Suppressor macrophage (primary cell): ENCODE measurements around the gene PLCB4.
A peak's percentile ranks its signal among the peaks of the same experiment; 100 is the strongest.
"Not testable (repeated sequence)": the region's sequence is repeated elsewhere in the genome, so short reads cannot be mapped to it uniquely, and the experiment has no call there.

Source experiments
- DNase-seq, 4 experiments: peaks; one replicate each; pipeline ENCODE4 v3.0.0-alpha.2; 2020 to 2022

The PLCB4 gene

DNA sequence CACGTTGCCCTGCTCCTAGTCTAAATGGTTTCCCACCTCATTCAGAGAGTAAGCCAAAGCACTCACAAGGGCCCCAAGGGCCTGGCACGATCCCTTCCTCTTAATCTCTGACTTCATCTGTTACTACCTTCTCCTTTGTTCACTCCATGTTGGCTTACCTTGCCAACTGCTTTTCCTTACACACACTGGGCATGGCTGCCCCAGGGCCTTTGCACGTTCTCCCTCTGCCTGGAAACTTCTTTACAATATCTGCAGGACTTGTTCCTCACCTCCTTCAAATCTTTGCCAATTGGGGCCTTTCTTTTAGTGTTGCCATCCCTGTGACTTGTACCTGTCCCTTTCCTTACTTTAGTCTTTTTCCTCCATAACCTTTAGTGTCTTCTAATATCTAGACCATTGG, 73.9 kb downstream of the PLCB4 start:
- DNase-seq: no peak

DNA sequence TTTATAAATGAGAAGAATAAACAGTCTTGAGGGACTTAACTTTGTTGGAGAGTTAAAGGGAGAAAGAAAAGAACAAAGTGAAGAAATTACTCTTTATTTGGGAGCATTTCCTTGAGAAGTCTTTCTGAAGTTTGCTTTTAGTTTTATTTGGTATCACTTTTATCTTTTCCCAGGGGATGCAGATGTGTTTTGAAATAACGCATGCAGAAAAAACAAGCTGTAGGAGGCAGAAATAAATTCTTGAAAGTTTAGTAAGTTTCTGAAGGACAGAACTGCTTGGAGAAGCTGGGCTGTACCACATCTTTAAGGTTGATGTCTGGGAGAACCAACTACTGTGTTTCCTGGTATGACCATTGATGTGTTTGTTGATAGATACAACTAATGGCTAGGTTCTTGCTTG, 75.0 kb downstream of the PLCB4 start:
- DNase-seq: no peak

DNA sequence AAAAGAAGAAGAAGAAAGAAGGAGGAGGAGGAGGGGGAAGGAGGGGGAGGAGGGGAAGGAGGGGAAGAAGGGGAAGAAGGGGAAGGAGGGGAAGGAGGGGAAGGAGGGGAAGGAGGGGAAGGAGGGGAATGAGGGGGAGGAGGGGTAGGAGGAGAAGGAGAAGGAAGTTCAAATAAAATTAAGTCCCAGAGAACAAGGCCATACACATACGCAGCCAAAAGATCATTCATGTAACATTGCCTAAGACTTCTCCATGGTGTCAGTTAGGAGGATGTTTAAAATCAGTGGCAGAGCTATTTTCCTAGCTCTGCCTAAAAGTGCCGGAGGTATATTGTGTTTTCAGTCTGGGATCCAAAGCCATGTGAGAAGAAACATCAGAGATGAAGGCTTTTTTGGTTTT, 75.8 kb downstream of the PLCB4 start:
- DNase-seq: peak in 2 of 4 experiments; percentile 41 to 49

DNA sequence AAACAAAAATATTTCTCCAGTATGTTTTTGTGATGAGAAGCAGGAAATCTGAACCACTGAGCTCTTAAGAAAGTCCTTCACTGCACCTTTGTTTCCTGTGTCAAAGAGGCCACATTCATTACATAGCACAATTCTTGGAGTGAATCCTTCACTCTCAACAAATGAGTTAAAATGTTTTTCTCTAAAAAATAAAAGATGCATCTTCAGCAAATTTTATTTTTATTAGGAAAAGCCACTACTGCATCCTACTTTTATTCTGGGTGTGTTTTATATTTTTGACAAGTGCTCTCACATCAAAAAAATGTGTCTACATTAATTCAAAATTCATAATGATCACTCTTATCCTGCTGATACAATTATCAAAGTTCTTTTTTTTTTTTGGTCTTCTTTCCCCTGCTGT, 76.3 kb downstream of the PLCB4 start:
- no peak for DNase-seq

DNA sequence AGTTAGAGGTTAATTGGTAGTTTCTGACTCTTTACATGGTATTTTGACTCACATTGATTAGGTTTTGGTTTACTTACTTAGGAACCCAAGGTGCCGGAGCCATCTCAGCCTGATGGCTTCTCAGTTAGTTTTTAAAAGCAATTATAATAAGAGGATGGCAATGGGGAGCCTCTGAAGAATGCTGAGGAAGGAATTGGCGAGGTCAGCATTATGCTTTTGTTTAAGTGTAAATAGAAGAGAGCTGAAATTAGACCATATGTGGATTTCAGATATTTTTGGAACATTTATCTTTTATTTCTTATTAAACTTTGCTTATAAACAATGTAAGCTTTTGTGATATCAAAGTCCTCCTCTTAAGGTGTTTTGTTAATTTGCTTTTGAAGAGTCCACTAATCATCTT, 77.8 kb downstream of the PLCB4 start:
- DNase-seq: no peak

DNA sequence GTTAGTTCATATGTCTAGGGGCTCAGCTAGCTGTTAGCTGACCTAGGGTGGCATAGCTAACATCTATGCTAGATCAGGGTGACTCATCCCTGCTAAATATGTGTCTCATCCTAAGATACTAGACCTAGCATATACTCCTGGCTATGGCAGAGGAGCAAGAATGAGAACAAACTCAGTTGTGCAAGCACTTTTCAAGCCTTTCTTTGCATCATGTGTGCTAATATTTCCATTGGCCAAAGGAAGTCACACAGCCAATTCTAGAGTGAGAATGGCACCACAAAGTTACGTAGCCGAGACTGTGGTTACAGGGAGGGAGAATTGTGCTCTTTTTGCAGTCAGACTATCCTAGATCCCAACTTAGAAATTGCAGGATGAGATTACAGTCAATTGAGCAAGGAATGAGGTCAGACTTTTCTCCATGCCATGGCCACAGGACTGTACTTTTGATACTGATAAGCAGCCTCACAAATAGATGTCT, 78.7 kb downstream of the PLCB4 start:
- DNase-seq: peak in 1 of 4 experiments; percentile 38

DNA sequence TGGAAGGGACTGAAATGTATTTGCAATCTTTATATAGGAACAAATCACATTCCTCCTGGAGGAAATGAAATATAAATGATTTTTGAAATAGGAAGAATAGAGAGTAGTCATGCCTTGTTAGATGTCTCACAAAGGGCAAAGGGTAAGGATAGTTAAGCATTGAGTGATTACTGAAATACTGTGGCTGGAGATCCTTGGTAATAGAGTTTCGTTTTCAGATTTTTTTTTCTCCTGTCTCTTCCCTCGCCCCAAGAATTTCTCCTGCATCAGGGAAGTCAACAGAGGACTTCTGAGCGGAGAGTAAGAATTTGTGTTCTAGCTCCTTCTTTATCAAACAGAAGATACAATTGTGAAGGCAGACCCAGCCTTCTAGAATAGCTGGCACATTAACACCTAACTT, 79.4 kb downstream of the PLCB4 start:
- DNase-seq: no peak

DNA sequence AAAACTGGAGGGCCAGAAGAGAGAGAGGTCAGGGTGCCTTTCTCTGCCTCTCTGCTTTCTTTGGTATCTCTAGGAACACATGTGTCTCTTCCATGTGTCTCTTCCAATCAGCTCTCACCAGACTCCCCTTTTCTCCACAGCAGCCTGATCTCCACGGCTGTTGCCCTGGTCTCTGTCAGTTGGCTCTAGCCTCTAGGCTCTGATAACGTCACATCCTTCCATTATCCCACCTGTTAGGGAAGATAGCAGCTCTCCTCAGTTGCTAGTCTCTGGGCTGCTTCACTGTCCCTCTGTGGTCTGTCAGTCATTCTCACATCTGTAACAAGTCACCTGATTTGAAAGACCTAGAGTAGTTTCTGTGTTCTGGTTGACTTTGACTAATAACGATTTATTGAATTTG, 80.2 kb downstream of the PLCB4 start:
- no peak for DNase-seq

DNA sequence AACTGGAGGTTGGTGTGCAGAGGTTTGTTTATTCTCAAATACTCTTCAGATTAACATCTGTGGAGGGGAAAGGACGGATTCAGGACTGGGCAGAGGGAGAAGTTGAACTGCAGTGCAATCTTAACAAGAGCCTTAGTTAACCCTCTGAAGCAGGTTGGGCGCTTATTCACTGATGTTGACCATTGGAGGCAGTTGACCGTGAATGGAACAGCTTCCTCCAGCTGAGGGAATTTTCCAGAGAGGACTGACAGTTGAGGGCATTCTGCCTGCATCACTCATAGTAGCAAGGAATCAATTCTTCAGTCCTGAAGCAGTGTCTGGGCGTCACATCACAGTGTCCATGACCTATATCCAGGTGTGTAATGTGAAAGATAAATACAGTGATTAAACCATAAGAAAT, 80.9 kb downstream of the PLCB4 start:
- DNase-seq: no peak

DNA sequence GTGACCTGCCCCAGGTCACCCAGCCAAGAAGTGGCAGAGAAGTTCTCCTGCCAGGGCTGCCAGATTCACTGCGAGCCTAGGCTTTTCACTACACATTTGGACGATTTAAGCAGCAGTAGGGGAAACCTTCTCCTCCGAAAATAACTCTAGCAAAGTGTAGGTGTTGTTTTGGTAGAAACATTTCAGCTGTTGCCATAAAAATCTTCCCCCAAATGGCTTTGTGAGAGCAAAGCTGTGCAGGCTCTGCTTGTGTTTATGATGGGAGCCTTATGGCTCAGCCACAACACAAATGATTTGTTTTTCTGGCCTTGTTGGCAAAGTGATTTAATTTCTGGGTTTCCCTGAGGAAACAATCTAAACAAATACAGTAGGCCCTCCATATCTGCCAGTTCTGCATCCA, 81.8 kb downstream of the PLCB4 start:
- DNase-seq: no peak

DNA sequence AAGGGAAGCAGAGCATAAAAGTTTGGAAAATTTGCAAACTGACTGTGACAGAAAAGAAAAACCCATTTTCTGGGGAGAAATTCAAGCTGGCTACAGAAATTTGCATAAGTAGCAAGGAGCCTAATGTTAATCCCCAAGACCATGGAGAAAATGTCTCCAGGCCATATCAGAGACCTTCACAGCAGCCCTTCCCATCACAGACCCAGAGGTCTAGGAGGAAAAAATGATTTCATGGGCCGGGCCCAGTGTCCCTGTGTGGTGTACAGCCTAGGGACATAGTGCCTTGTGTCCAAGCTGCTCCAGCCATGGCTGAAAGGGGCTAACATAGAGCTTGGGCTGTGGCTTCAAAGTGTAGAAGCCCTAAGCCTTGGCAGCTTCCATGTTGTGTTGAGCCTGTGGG, 83.3 kb downstream of the PLCB4 start:
- not testable (repeated sequence) for DNase-seq

DNA sequence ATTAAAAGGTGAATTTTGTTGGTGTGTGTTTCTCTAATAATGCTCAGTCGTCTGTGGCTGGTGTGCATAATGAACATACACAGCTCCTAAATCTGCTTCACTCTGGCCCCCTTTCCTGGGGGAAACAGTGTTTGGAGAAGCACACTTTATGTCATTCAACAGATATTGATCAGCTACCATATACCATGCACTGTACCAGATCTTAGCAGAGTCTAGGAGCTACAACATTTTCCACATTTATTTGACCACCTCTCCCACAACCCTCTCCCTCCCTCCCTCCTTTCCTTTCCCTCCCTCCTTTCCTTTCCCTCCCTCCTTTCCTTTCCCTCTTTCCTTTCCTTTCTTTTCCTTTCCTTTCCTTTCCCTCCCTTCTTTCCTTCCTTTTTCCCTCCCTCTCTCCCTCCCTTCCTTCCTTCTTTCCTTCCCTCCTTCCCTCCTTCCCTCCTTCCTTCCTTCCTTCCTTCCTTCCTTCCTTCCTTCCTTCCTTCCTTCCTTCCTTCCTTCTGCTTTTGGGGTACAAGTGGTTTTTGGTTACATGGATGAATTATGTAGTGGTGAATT, 85.7 kb downstream of the PLCB4 start:
- DNase-seq: no peak

DNA sequence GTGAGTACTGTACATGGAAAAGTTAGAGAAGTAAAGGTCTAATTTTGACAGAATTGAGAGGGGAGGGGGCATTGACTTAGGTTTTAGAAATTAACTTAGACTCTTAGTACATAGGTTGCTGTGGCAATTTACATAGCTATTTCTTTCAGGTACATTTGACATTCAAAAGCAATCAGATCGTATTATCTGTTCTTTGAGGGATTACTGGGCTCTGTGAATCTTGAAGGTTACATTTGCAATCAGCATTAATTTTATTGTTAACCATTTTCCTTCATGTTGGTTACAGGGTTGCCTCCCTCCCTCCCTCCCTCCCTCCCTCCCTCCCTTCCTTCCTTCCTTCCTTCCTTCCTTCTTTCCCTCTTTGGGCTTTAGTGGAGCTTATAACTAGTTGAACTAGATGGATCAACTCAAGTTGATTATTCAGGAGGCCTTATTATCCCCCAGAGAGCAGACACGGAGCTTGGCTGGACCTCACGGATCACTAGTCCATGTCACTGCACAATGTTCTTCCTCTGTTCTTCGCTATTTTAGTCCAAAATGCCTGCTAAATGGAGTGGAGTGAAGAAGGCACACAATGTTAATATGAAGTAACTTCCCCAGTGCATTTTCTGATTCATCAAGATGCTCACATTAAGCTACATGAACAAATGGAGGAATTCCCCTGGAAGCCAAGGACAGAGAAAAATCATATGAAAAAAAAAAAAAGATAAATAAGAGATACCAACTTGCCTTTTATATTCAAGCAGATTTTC, 87.8 kb downstream of the PLCB4 start:
- DNase-seq: peak in 1 of 4 experiments; percentile 13

DNA sequence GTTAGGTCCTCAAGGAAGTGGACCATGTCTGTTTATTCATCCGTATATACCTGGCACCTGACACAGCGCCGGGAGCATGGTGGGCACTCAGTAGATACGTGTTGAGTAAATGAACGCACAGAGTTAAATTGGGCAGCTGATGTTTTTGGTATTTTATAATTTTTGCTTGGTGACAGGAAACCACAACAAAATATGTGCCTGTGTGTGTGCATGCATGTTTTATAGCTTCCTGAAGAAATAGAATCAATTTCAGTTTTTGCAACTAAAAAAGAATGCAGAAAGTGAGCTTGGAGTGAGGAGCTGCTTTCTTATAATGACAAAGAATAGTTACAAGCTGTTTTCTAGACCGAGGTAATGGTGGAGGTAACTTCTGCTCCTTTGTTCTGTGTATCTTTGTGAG, 91.4 kb downstream of the PLCB4 start:
- no peak for DNase-seq

DNA sequence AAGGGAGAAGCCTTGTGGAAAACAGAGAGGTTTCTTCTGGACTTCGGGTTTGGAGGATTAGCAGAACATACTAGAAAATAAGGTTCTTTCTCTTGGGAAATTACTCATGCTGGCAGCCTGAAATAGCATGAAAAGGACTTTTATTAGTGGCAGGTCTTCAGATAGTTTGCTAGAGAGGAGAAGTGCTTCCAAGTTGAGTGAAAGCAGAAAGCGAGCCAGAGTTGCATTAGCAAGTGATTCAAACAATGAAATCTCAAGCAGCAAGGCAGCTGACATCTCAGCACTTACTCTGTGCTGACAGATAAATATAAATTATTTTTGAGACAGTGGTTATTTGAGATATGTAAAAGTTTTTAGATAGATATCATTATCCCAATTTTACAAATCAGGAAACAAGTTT, 91.9 kb downstream of the PLCB4 start:
- peak in 1 of 4 experiments; percentile 5 for DNase-seq

DNA sequence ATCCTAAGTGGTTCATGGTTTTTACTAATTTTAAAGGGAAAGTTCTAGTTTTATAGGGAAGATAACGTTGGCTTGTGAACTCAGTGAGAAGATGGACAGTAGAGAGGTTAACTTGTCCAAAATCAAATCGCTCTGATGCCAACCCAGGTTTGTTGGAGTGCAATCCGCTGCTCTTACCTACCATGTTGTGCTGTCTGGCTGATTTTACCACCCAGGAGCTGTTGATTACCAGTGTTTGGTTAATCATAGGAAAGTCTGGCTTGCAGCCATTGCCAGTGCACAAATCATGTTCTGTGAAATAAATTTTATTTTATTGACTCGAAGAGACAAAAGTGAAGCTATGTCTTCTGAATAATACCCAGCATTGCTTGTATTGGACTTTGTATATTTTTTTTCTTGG, 92.4 kb downstream of the PLCB4 start:
- no peak for DNase-seq

DNA sequence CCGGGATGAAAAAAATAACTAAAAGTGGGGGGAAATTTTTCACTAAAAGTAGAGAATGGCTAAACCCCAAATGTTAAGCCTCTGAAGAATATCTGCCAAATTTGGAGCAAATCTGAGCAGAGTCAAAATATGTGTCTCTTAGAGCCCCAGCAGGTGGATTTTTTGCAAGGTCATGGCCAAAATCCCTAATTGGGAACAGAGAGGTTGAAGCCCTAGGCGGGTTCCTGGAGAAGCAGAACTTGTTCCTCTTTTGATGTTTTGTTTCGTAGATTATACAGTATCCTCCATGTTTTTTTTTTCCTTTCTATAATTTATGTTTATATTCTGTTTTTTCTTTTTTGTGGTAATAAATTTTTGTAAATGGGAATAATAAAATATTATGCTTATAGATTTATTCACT, 94.4 kb downstream of the PLCB4 start:
- peak; percentile 18 to 44 (median 34) for DNase-seq

DNA sequence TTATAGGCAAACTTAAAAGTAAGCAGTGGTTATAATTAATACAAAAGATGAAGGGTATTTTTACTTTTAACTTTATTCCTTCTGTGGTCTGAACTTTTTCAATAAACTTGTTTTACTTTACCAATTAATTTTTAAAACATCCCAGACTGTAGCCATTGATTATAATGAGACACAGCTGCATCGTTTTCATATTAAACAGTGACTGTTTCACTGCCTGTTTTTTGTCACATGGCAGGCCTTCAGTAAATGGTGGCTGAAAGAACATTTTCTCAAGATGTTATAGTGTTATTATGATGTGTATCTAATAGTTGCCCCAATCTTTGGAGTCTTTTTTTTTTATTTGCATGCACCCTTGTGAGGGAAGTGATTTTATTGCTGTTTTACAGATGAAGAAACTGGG, 95.1 kb downstream of the PLCB4 start:
- DNase-seq: no peak

DNA sequence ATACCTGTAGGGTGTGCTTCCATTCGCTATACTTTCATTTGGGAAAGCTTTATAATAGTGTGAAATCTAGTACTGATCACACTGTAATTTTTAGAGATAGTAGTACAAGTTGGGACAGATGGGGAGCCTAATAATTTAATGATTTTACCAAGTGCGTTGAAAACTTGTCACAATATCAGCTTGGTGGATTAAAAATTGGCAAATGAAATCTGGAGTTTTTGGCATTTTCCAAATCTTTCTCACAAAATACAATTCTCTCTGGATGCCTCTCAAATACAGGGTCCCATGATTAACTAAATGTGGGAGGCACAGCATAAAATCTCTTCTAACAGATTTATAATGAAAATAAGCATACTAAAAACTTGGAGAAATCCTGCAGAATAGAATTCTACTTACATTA, 96.4 kb downstream of the PLCB4 start:
- DNase-seq: no peak

DNA sequence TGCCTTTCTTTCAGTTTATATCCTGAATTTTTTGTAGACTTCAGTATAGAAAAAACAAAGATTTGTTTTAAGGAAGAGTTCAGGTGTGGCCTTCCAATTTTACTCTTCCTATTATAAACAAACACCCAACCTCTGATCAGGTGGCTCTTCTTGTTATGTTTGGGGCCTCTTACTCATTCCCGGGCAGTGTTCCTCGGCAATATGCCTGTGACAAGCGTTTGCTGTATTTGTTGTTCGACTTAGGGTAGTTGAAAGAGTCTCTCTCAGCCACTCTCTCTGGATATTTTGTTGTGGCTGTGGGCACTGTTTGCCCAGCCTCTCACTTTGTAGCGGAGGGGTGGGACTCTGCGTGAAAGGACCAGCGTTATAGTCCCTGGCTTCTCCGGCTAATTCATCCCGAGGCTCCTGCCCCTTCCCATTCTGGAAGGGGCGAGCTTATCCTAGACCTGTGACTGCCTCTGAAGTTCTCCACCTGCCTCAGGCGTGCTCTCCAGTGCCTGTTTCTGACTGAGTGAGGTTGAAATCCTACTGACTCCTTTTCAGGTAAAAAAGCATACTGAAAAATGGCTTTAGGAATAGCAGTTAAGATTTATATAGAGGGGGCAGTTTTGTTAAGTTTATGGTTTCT, 97.4 kb downstream of the PLCB4 start:
- DNase-seq: no peak

DNA sequence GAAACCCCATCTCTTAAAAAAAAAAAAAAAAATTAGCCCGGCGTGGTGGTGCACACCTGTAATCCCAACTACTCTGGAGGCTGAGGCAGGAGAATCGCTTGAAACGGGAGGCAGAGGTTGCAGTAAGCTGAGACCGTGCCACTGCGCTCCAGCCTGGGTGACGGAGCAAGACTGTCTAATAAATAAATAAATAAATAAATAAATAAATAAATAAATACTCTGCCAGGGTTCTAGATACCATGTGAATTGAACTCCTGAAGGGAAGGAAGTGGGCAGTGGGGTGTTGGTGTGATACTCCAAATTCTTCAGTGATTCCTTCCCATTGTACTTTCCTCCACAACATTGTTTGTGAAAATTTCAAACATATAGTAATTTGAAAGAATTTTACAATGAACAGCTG, 100.5 kb downstream of the PLCB4 start:
- no peak for DNase-seq

DNA sequence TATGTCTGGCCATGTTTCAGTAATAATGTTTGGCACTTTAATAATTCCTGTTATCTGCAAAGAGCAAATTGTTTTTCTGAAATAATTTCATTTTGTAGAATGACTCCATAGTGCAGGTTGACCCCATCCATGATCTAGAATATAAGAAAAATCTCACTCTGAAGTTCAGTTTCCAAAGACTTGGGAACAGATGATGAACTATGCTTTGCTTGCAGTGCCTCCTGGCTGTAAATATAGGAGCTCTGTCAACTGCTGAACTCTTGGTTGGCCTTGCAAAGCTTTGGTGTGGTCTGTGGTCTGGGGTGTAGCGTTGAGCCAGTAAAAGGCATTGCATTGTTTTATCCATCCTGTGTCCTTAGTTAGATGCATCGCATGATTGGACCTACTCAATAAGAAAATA, 104.0 kb downstream of the PLCB4 start:
- DNase-seq: no peak

DNA sequence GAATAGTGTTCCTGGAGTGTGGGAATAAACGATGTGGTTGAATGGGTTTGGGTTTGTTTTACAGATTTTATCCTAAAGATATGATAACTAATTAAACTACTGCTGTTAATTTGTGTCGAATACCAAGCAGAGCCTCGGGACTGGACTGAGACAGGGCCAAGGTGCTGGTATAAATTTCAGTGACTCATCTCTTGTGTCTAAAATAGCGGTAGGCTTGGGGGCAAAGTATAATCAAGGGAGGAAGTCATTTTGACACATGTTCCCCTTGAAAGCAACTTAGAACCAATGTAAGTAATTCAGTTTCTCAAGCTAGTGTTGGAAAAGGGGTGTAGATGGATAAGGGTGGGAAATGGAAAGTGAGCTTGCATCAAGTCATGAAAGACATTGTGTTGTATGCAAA, 108.4 kb downstream of the PLCB4 start:
- DNase-seq: no peak

DNA sequence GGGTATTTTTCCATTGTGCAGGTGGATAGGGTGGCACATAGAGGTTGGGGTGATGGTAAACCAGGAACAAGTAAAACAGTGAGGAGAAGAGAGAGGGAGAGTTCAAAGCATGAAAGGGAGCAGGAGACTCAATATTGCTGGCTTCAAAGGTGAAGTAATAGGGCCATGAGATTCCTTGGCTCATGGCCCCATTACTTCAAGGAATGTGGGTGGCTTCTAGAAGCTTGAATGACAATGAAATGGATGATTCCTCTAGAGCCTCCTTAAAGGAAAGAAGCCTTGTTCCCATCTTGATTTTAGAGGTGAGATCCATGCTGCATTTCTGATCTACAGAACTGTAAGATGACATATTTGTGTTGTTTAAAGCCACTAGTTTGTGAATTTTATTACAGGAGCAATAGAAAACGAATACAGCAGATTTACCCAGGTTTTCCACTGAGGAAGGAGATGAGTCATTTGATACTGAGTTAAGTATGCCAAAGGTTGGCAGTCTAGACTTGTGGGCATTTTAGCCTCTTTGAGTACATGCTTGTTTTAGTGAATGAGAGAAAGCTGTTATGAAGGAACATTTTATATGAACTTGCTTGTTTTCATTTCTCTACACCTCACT, 110.4 kb downstream of the PLCB4 start:
- DNase-seq: no peak
